Prostate gland (tissue), 2 donors: Measurements from ENCODE around the gene ALG1.

Experiments
- CTCF ChIP-seq, 4 experiments: fragments of 200-600 bp in 2 of 4; fragments of 450-650 bp in 2 of 4; sonication (generic) in 2 of 4; IDR thresholded peaks; 1 replicate in 3 of 4; 2 replicates in 1 of 4; pipeline ENCODE4 v1.5.1; 2016 to 2019; ENCODE audit warnings: antibody characterized with exemption in 4 of 4, mild to moderate bottlenecking in 2 of 4, moderate library complexity in 2 of 4
- POLR2A ChIP-seq: fragments of 450-650 bp; IDR thresholded peaks from one replicate; pipeline ENCODE4 v1.6.1; 2016; ENCODE audit warnings: antibody characterized with exemption, mild to moderate bottlenecking

DNA sequence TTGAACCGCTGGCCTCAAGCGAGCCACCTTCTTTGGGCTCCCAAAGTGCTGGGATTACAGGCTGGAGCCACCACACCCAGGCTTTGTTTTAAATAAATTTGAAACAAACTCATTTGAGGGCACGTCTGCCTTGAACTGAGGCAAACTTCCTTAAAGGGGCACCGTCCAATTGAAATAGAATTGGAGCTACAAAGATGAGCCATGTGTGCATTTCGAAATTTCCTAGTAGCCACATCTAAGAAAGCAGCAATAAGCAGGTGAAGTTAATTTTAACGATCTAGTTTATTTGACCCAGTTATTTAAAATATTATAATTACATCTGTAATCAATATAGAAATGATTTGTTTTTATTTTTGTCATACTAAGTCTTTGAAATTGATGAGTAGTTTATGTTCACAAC lies 5.1 kb upstream of the ALG1 start:
- TF ChIP-seq POLR2A: no peak
- TF ChIP-seq CTCF (IDR thresholded peaks at IDR 0.05): no peak
